Astrocyte of the cerebellum (primary cell): ENCODE results near the gene WFS1.

Experiments used
- DNase-seq: peaks from one replicate; pipeline ENCODE4 v3.0.0-alpha.2; 2011; ENCODE audit warnings: low read depth
- H3K4me3 ChIP-seq: 2 replicates; pipeline ENCODE4 v1.5.1; 2011; ENCODE audit warnings: mild to moderate bottlenecking, low read depth, low read length, moderate library complexity
- CTCF ChIP-seq: IDR thresholded peaks from 2 replicates; pipeline ENCODE4 v1.5.1; 2012; ENCODE audit warnings: low read length, low read depth, moderate library complexity, mild to moderate bottlenecking; ENCODE audit errors: missing control alignments
- in situ Hi-C: cut with HindIII; loops from 2 replicates; pipeline ENCODE4 v1.10.0; 2017; ENCODE audit warnings: low sequenced_read_pairs

Gene WFS1

GRCh38 chr4:6325788-6326290 is 56.2 kb downstream of the WFS1 start:
- no peak for TF ChIP-seq CTCF
- no peak for DNase-seq
- in situ Hi-C loops = no loop called here
- no peak overlapping the region for H3K4me3 ChIP-seq

GRCh38 chr4:6326312-6327060 is 56.8 kb downstream of the WFS1 start:
- H3K4me3 ChIP-seq = no peak overlapping the region
- TF ChIP-seq CTCF = no peak
- in situ Hi-C loops = no loop called here

GRCh38 chr4:6327220-6327917 is 57.7 kb downstream of the WFS1 start:
- TF ChIP-seq CTCF = peak; percentile 83
- no peak overlapping the region for H3K4me3 ChIP-seq
- DNase-seq = peak; percentile 31
- in situ Hi-C loops = no loop called here

More at GRCh38 chr4:6326312-6327060, 56.8 kb downstream of the WFS1 start:
- DNase-seq = no peak

GRCh38 chr4:6328526-6328925 is 58.9 kb downstream of the WFS1 start:
- in situ Hi-C loops = no loop called here
- no peak overlapping the region for H3K4me3 ChIP-seq
- no peak for DNase-seq
- TF ChIP-seq CTCF = no peak

GRCh38 chr4:6329478-6330383 is 60.1 kb downstream of the WFS1 start:
- no peak for DNase-seq
- in situ Hi-C loops = no loop called here
- H3K4me3 ChIP-seq = no peak overlapping the region
- TF ChIP-seq CTCF = no peak

- TF ChIP-seq CTCF = no peak
- in situ Hi-C loops = no loop called here
- no peak for DNase-seq
- no peak overlapping the region for H3K4me3 ChIP-seq
Observed at GRCh38 chr4:6330384-6330767, 60.7 kb downstream of the WFS1 start.
